ENCODE data around the gene TPSAB1.

DNA sequence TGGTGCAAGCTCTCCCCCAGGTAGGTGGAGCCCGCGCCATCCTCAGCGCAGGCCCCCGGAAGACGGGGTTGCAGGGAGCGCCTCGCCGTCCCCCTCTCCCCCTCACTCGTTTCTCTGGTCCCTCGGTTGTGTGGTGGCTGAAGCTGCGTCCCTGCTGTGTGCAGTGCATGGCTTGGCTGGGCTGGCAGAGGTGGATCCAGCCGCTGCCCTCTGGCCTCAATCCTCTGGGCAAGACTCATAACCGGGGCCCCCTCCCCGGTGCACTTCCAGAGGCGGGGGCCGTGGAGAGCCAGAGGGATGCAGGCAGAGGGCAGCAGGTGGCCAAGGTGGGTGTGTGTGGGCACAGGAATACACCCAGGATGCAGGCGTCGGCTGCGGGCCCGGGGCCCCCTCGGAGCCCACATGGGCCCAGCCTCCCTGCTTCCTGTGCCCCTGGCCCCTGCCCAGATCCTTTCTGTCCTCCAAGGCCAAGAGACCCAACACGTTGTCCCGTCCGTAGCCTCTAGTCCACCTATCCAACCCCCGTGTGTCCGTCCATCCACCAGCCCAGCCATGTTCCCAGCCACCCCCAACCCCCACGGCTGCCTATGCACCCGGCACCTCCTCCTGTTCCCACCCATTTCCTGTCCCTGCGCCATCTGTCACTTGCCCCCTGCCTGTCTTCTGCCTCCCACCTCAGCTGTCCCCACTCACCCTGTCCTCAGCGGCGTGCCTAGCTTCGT, 24.8 kb upstream of the TPSAB1 start:
- TF ChIP-seq, protein P1, sequence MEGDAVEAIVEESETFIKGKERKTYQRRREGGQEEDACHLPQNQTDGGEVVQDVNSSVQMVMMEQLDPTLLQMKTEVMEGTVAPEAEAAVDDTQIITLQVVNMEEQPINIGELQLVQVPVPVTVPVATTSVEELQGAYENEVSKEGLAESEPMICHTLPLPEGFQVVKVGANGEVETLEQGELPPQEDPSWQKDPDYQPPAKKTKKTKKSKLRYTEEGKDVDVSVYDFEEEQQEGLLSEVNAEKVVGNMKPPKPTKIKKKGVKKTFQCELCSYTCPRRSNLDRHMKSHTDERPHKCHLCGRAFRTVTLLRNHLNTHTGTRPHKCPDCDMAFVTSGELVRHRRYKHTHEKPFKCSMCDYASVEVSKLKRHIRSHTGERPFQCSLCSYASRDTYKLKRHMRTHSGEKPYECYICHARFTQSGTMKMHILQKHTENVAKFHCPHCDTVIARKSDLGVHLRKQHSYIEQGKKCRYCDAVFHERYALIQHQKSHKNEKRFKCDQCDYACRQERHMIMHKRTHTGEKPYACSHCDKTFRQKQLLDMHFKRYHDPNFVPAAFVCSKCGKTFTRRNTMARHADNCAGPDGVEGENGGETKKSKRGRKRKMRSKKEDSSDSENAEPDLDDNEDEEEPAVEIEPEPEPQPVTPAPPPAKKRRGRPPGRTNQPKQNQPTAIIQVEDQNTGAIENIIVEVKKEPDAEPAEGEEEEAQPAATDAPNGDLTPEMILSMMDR (conservative IDR thresholded peaks at IDR 0.05; ENCODE audit: low read length): no peak
- TF ChIP-seq EZH2phosphoT487 (IDR thresholded peaks at IDR 0.05; ENCODE audit: borderline replicate concordance, low read depth, low read length): no peak

Data from OCI-LY7 (cell line).